Osteoblast (primary cell): Measurements from ENCODE around the gene C12orf54. TPM values are rescaled to one million over a fixed set of nuclear protein-coding genes. Genes with fewer than 3 reads are reported as not detected.
"Not testable (repeated sequence)": the region's sequence is repeated elsewhere in the genome, so short reads cannot be mapped to it uniquely, and the experiment has no call there.

Experiments
- DNase-seq: peaks from one replicate; pipeline ENCODE4 v3.0.0; 2011; ENCODE audit warnings: low spot score, mixed read lengths; ENCODE audit not compliant: insufficient read length; ENCODE audit errors: missing footprints
- H2AFZ ChIP-seq: 2 replicates; pipeline ENCODE4 v1.6.0; 2011; ENCODE audit warnings: mild to moderate bottlenecking, low read length
- H3K27ac ChIP-seq: 2 replicates; pipeline ENCODE4 v1.5.1; 2011; ENCODE audit warnings: mild to moderate bottlenecking, low read depth, low read length, moderate library complexity
- H3K27me3 ChIP-seq: 2 replicates; pipeline ENCODE4 v1.6.0; 2012; ENCODE audit warnings: mild to moderate bottlenecking, control low read depth, inconsistent platforms, low read length, moderate library complexity; ENCODE audit not compliant: insufficient read depth
- H3K36me3 ChIP-seq: 2 replicates; pipeline ENCODE4 v1.5.1; 2011; ENCODE audit warnings: mild to moderate bottlenecking, low read length, control low read depth, moderate library complexity; ENCODE audit not compliant: insufficient read depth
- H3K4me1 ChIP-seq: 2 replicates; pipeline ENCODE4 v1.5.1; 2011; ENCODE audit warnings: mild to moderate bottlenecking, low read length, control low read depth, moderate library complexity; ENCODE audit not compliant: insufficient read depth
- H3K4me2 ChIP-seq: 2 replicates; pipeline ENCODE4 v1.6.0; 2011; ENCODE audit warnings: mild to moderate bottlenecking, low read length; ENCODE audit not compliant: insufficient read depth
- H3K4me3 ChIP-seq: fragments of 200-600 bp; sonication (generic); 3 replicates; pipeline ENCODE4 v1.5.1; 2012; ENCODE audit warnings: mild to moderate bottlenecking, low read length, inconsistent platforms; ENCODE audit not compliant: insufficient read depth
- H3K79me2 ChIP-seq: 2 replicates; pipeline ENCODE4 v1.6.0; 2012; ENCODE audit warnings: mild to moderate bottlenecking, low read length, control low read depth, inconsistent platforms; ENCODE audit not compliant: insufficient read depth
- H3K9me3 ChIP-seq: 2 replicates; pipeline ENCODE4 v1.5.1; 2011; ENCODE audit warnings: low read depth, low read length, control low read depth
- H4K20me1 ChIP-seq: 2 replicates; pipeline ENCODE4 v1.6.0; 2012; ENCODE audit warnings: mild to moderate bottlenecking, low read length, control low read depth; ENCODE audit not compliant: insufficient read depth
- total RNA-seq: library from RNA; depleted of rRNA; stranded (reverse); fragments of >200 nt; gene quantifications from 2 replicates; pipeline ENCODE4 v1.2.3, GENCODE V29; 2012
- TF ChIP-seq, protein P1 (sequence below): IDR thresholded peaks from 2 replicates; pipeline ENCODE4 v1.5.1; 2011; ENCODE audit warnings: mild to moderate bottlenecking, low read depth, low read length, moderate library complexity; ENCODE audit errors: extremely low read depth

The C12orf54 gene
- total RNA-seq, 1 donor, result not detected

DNA sequence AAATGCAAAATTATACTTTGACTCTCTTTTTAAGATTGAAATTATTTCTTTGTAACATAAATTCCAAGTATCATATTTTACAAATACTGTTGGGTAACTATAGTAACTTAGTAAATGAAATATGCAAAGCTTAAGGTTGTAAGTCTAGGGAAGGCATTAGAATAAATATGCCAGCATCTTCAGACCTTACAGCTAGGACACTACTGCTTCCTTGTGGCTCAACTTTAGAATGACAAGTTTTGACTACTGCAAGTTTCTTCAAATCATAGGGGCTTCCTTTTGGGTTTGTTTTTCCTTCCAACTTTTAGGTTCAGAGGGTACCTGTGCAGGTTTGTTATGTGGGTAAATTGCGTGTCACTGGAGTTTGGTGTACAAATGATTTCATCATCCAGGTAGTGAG, 27.6 kb upstream of the C12orf54 start:
- peaks cover 7% of the 10 kb centered on the region for H3K27me3 ChIP-seq
- H3K4me3 ChIP-seq, result no peak overlapping the region
- no peaks in the 10 kb centered on the region for H3K36me3 ChIP-seq
- no peak overlapping the region for H2AFZ ChIP-seq
- H4K20me1 ChIP-seq, result no peaks in the 10 kb centered on the region
- no peak overlapping the region for H3K4me2 ChIP-seq
- DNase-seq, result peak; percentile 5
- no peaks in the 10 kb centered on the region for H3K4me1 ChIP-seq
- H3K9me3 ChIP-seq, result no peaks in the 10 kb centered on the region
- H3K79me2 ChIP-seq, result no peaks in the 10 kb centered on the region
- TF ChIP-seq, protein P1, sequence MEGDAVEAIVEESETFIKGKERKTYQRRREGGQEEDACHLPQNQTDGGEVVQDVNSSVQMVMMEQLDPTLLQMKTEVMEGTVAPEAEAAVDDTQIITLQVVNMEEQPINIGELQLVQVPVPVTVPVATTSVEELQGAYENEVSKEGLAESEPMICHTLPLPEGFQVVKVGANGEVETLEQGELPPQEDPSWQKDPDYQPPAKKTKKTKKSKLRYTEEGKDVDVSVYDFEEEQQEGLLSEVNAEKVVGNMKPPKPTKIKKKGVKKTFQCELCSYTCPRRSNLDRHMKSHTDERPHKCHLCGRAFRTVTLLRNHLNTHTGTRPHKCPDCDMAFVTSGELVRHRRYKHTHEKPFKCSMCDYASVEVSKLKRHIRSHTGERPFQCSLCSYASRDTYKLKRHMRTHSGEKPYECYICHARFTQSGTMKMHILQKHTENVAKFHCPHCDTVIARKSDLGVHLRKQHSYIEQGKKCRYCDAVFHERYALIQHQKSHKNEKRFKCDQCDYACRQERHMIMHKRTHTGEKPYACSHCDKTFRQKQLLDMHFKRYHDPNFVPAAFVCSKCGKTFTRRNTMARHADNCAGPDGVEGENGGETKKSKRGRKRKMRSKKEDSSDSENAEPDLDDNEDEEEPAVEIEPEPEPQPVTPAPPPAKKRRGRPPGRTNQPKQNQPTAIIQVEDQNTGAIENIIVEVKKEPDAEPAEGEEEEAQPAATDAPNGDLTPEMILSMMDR, result peak; percentile 51
- no peak overlapping the region for H3K27ac ChIP-seq

DNA sequence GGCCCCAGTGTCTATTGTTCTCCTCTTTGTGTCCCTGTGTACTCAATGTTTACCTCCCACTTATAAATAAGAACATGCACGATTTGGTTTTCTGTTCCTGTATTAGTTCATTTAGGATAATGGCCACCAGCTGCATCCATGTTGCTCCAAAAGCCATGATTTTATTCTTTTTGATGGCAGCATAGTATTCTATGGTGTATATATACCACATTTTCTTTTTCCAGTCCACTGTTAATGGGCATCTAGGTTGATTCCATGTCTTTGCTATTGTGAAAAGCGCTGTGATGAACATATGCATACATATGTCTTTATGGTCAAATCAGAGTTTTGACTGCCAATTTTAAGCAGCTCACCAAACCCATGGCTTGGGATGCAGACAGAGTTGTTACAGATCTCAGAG, 27.2 kb upstream of the C12orf54 start:
- no peak overlapping the region for H3K4me3 ChIP-seq
- no peaks in the 10 kb centered on the region for H3K36me3 ChIP-seq
- TF ChIP-seq, protein P1, result no peak
- H3K4me2 ChIP-seq, result no peak overlapping the region
- no peaks in the 10 kb centered on the region for H4K20me1 ChIP-seq
- H3K27ac ChIP-seq, result no peak overlapping the region
- peaks cover 7% of the 10 kb centered on the region for H3K27me3 ChIP-seq
- no peak for DNase-seq
- no peaks in the 10 kb centered on the region for H3K79me2 ChIP-seq
- no peak overlapping the region for H2AFZ ChIP-seq
- H3K9me3 ChIP-seq, result no peaks in the 10 kb centered on the region
- no peaks in the 10 kb centered on the region for H3K4me1 ChIP-seq

DNA sequence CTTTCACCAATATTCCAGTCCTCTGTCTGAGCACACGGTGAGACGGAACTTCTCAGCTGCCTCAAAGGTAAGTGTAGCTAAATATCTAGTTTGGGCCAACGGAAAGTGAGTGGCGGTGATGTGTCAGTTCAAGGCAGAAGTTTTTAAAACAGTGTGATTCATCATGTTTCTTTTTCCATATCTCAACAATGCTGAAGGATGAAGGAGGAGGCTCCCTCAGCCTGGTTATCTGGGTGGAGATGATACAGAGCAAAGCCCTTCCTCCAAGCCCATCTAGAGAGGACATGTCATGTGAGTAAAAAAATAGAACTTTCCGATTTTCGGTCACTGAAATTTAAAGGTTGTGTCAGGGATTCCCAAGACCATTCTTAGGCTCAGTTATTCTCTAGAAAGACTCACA, 23.0 kb upstream of the C12orf54 start:
- Histone ChIP-seq H2AFZ (no peak overlapping the region), H3K27ac (no peak overlapping the region), H3K79me2 (no peaks in the 10 kb centered on the region), H3K36me3 (no peaks in the 10 kb centered on the region), H3K4me3 (no peak overlapping the region), H4K20me1 (no peaks in the 10 kb centered on the region), H3K27me3 (peaks cover 7% of the 10 kb centered on the region), H3K9me3 (no peaks in the 10 kb centered on the region), H3K4me1 (no peaks in the 10 kb centered on the region), H3K4me2 (no peak overlapping the region)
- no peak for DNase-seq
- TF ChIP-seq, protein P1, result no peak

DNA sequence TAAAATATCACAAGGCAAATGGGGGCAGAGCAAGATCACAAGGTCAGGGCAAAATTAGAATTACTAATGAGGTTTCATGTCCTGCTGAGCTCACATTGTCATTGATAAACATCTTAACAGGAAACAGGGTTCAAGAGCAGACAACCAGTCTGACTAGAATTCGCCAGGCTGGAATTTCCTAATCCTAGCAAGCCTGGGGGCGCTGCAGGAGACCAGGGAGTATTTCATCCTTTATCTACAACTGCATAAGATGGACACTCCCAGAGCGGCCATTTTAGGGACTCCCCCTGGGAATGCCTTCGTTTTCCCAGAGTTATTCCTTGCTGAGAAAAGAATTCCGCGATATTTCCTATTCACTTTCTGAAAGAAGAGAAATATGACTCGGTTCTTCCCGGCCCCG, 13.3 kb upstream of the C12orf54 start:
- not testable (repeated sequence) for H3K4me1 ChIP-seq, H3K4me3 ChIP-seq, H3K4me2 ChIP-seq, H3K36me3 ChIP-seq, H3K9me3 ChIP-seq, H3K79me2 ChIP-seq, DNase-seq, H3K27ac ChIP-seq, H4K20me1 ChIP-seq, H3K27me3 ChIP-seq, H2AFZ ChIP-seq
